Lower leg skin (tissue), 3 donors: ENCODE data around the gene NECTIN4.

Source experiments
- CTCF ChIP-seq, 3 donors: fragments of 450-650 bp; IDR thresholded peaks; one replicate each; pipeline ENCODE4 v1.5.1; 2016; ENCODE audit warnings: antibody characterized with exemption in 3 of 3, mild to moderate bottlenecking in 3 of 3, moderate library complexity in 2 of 3
- POLR2A ChIP-seq, 2 donors: fragments of 450-650 bp; IDR thresholded peaks; one replicate each; pipeline ENCODE4 v1.6.1; 2016 to 2017; ENCODE audit warnings: antibody characterized with exemption in 2 of 2, mild to moderate bottlenecking in 1 of 2, moderate library complexity in 1 of 2

- TF ChIP-seq POLR2A (IDR thresholded peaks at IDR 0.05) (no peak), CTCF (IDR thresholded peaks at IDR 0.05) (no peak)
Measured at GRCh38 chr1:161082996-161083747, 6.2 kb downstream of the NECTIN4 start.
